Raji (cell line): Measurements from ENCODE around the gene CPEB1.

Source experiments
- POLR2A ChIP-seq: IDR thresholded peaks from 2 replicates; pipeline ENCODE4 v1.6.1; 2011; ENCODE audit warnings: low read depth, low read length, control low read depth; ENCODE audit not compliant: insufficient read depth

CPEB1 gene

GRCh38 chr15:82635798-82636197 lies 11.4 kb downstream of the CPEB1 start:
- TF ChIP-seq POLR2A = no peak

DNA sequence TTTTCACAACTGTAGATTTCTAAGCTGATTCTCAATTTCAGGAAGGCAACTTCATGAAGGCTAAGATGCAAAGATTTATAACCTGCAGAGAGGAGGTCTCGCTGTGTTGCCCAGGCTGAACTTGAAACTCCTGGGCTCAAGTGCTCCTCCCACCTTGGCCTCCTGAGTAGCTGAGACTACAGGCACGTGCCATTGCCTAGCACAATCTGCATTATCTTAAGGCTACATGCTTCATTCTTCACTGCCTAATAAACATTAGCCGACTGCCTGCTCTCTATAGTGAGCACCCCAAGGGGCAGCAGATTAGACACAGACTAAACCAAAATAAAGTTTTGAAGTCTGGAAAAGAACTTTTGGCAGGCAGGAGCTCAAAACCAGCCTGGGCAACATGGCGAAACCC lies 17.1 kb downstream of the CPEB1 start:
- TF ChIP-seq POLR2A = no peak

GRCh38 chr15:82625136-82625535 lies 22.0 kb downstream of the CPEB1 start:
- no peak for TF ChIP-seq POLR2A

DNA sequence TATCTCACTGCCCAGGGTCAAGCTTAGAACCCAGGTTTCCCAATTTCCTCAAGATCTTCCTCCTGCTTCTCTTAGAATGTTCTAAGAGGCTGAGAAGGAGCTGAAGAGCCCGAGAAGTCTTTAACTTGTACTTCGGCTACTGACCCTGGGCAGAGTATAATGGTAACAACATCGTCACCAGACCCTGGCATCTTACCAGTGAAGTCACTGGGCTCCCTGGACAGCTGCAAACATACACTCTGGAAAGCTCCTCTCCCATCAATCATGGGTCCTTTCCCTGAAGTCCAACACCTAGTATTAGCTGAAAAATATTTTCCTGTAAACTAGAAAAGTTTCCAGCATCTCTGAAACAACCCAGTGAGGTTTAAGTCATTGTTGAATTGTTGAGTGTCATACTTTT lies 22.7 kb downstream of the CPEB1 start:
- no peak for TF ChIP-seq POLR2A

DNA sequence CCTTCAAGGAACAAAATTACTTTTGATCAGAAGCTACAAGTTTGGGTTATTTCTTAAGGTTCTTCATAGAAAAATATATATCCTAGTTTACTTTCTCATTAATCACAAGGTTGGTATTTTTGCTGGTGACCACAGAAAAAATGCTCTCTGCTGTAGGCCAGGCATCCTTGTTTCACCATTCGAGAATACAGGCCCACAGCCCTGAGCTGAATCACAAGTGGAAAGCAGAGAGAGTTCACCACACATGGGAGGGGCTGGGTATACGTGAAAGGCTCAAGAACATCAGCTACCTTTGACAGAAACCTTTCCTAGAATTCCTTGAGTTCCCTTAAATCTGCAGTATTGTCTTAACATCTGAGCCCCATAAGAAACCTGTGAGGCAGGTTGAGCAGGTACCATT lies 23.2 kb downstream of the CPEB1 start:
- TF ChIP-seq POLR2A = no peak

- TF ChIP-seq POLR2A = no peak
Measured at GRCh38 chr15:82621970-82622369, 25.2 kb downstream of the CPEB1 start.

DNA sequence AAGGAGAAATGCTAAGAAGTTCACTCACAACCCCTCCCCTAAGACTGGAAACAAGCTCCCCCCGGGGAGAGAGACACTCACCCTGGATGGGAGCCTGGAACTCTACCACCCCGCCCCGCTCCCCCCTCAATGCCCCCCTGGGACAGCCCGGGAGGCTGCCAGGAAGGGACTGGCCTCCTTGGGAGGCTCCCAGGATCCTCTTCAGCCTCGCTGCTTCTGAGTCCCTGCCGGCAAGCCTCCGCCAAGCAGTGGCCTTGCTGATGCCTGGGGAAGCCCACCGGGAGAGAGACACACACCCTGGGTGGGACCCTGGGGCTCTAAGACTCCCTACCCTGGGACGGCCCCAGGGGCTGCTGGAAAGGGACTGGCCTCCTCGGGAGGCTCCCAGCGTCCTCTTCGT lies 33.4 kb downstream of the CPEB1 start:
- no peak for TF ChIP-seq POLR2A

DNA sequence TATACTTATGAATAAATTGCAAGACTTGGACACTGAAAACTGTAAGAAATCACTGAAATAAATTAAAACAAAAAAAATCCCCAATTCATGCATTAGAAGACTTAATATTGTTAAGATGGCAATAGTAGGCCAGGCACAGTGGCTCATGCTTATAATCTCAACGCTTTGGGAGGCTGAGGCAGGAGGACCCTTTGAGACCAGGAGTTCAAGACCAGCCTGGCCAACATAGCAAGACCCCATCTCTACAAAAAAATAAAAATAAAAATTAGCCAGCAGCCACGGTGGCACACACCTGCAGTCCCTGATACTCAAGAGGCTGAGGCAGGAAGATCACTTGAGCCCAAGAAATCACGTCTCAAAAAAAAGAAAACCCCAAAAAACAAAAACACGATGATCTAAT lies 35.8 kb downstream of the CPEB1 start:
- no peak for TF ChIP-seq POLR2A

GRCh38 chr15:82602195-82602594 lies 45.0 kb downstream of the CPEB1 start:
- no peak for TF ChIP-seq POLR2A

DNA sequence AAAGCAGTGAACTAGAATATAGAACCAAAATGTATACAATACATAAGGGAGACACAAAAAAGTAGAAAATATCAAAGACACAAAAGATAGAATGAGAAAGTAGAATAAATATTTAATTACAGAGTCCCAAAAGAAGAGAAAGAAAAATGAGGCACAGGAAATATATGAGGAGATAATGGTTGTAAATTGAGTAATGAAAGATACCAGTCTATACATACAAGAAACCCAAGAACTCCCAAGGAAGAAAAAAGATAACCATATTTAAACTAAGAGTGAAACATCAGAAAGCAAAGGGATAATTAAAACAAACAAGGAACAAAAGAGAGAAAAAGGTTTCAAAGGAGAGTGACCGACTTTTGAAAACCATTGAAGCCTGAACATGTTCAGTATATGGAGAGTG lies 47.3 kb downstream of the CPEB1 start:
- no peak for TF ChIP-seq POLR2A

DNA sequence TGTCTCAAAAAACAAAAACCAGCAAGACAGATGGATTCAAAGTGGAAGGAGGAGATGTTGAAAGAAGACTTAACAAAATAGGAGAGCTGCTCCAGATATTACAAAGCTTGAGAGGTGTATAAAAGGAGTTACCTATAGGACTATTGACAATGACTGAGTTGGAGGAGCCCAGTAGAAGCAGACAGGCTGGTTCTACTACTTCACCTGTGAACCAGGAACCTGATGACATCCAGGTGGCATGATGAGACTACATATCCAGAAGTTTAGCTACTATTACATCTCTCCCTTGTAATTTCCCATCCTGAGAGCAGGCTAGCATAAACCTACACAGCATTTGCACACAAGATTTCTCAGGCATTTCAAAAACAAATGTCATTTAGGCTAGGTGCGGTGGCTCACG lies 49.3 kb downstream of the CPEB1 start:
- no peak for TF ChIP-seq POLR2A

GRCh38 chr15:82595766-82596165 lies 51.4 kb downstream of the CPEB1 start:
- TF ChIP-seq POLR2A = no peak

DNA sequence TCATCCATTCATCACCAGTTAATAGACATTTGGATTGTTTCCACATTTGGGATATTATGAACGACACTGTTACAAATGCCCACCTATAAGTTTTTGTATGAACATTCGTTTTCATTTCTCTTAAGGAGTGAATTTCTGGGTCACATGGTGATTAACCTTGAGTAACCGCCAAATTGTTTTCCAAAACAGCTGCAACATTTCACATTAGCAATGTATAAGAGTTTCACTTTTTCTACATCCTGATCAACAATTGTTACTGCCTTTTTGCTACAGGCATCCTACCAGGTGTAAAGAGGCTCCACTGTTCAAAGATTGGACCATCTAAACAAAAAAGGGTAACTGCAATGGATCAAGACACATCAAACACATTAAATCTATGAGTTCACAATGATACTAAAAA lies 52.0 kb downstream of the CPEB1 start:
- no peak for TF ChIP-seq POLR2A

- no peak for TF ChIP-seq POLR2A
Measured at GRCh38 chr15:82587805-82588204, 59.4 kb downstream of the CPEB1 start.

- TF ChIP-seq POLR2A = no peak
Measured at GRCh38 chr15:82585072-82585471, 62.1 kb downstream of the CPEB1 start.

GRCh38 chr15:82580713-82581112 lies 66.5 kb downstream of the CPEB1 start:
- TF ChIP-seq POLR2A = no peak

GRCh38 chr15:82575335-82575734 lies 71.8 kb downstream of the CPEB1 start:
- TF ChIP-seq POLR2A = no peak

- no peak for TF ChIP-seq POLR2A
Measured at GRCh38 chr15:82572986-82573385, 74.2 kb downstream of the CPEB1 start.
